AG09319 (cell line): ENCODE data around the gene PPFIA3.
A peak's percentile ranks its signal among the peaks of the same experiment; 100 is the strongest.

Experiments used
- DNase-seq: peaks from one replicate; pipeline ENCODE4 v3.0.0-alpha.2; 2010; ENCODE audit warnings: low read depth; ENCODE audit errors: extremely low read depth
- TF ChIP-seq, protein P1 (sequence below): IDR thresholded peaks from 2 replicates; pipeline ENCODE4 v1.5.1; 2011; ENCODE audit warnings: low read depth, mild to moderate bottlenecking, inconsistent platforms, low read length, moderate library complexity

PPFIA3 gene

DNA sequence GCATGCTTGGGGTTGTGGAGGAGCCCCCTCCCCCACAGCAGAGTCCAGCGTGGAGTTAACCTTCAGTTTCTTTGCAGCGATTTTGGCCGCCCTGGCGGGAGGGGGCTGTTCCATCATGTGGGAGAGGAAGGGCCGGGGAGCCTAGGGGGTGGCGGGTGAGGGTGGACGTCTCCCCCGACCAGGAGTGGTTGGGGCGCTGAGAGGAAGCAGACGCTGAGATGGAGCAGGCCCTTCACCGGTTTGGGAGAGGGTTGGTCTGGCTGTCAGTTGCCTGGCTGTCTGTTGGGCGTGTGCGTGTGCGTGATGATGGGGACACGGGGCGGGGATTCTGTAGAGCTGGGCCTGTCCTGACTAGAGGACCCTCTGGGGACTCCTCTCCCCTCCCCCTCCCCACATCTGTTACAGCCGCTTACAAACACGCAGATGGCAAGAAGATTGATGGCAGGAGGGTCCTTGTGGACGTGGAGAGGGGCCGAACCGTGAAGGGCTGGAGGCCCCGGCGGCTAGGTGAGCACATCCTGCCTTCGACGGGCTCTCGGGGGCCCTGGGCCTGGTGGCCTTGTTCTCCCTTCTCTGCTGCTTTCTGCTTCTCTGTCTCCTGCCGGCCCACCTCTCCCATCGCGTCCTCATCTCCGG, 15.0 kb upstream of the PPFIA3 start:
- TF ChIP-seq, protein P1, sequence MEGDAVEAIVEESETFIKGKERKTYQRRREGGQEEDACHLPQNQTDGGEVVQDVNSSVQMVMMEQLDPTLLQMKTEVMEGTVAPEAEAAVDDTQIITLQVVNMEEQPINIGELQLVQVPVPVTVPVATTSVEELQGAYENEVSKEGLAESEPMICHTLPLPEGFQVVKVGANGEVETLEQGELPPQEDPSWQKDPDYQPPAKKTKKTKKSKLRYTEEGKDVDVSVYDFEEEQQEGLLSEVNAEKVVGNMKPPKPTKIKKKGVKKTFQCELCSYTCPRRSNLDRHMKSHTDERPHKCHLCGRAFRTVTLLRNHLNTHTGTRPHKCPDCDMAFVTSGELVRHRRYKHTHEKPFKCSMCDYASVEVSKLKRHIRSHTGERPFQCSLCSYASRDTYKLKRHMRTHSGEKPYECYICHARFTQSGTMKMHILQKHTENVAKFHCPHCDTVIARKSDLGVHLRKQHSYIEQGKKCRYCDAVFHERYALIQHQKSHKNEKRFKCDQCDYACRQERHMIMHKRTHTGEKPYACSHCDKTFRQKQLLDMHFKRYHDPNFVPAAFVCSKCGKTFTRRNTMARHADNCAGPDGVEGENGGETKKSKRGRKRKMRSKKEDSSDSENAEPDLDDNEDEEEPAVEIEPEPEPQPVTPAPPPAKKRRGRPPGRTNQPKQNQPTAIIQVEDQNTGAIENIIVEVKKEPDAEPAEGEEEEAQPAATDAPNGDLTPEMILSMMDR = no peak

DNA sequence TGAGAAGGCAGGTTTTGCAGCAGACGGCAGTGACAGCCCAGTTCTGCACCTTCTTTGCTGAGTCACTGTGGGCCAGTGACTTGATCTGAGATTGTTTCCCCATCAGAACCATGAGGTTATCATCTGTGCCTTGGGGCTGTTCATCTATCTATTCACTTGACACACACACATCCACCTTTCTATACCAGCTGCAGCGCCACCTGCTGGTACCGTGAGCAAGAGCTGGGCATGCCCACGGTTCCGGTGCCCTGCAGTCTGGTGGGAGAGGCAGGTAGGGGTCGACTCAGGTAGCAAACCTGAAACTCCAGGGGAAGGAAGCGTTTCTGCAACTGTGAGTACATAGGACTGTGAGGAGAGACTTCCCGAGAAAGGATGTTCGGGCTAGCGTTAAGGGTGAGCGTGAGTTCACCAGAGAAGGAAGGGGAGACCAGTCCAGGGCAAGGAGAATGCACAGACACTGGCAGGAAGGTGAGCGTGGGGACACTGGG, 12.7 kb upstream of the PPFIA3 start:
- no peak for DNase-seq
- TF ChIP-seq, protein P1 = peak; percentile 83

More for the DNA sequence above, 15.0 kb upstream of the PPFIA3 start:
- no peak for DNase-seq

DNA sequence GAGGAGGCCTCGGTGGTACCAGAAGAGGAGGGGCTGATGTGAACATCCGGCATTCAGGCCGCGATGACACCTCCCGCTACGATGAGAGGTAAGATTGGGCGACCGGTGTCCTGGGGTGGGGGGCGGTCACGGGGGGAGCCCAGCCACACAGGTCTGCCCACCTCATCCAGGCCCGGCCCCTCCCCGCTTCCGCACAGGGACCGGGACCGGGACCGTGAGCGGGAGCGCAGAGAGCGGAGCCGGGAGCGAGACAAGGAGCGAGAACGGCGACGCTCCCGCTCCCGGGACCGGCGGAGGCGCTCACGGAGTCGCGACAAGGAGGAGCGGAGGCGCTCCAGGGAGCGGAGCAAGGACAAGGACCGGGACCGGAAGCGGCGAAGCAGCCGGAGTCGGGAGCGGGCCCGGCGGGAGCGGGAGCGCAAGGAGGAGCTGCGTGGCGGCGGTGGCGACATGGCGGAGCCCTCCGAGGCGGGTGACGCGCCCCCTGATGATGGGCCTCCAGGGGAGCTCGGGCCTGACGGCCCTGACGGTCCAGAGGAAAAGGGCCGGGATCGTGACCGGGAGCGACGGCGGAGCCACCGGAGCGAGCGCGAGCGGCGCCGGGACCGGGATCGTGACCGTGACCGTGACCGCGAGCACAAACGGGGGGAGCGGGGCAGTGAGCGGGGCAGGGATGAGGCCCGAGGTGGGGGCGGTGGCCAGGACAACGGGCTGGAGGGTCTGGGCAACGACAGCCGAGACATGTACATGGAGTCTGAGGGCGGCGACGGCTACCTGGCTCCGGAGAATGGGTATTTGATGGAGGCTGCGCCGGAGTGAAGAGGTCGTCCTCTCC, 11.5 kb upstream of the PPFIA3 start:
- no peak for DNase-seq
- TF ChIP-seq, protein P1 = no peak

DNA sequence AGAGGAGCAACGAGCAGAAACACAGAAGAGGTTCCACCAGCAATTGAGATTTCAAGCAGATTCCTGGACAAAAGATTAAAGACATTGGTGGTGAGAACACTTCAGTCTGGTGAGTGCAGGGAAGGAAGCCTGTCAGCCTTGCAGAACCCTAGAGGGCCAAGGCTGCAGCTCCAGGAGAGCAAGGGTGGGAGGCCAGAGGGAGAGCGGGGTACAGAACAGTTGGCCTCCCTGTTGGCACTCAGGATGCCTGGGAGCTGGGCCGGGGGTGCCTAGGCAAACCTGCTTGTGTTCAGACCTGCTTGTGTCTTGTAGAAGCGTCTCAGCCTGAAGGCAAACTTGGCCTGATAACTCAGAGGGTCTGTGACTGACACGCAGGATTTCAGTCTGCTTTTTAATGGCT, 10.3 kb upstream of the PPFIA3 start:
- no peak for DNase-seq

DNA sequence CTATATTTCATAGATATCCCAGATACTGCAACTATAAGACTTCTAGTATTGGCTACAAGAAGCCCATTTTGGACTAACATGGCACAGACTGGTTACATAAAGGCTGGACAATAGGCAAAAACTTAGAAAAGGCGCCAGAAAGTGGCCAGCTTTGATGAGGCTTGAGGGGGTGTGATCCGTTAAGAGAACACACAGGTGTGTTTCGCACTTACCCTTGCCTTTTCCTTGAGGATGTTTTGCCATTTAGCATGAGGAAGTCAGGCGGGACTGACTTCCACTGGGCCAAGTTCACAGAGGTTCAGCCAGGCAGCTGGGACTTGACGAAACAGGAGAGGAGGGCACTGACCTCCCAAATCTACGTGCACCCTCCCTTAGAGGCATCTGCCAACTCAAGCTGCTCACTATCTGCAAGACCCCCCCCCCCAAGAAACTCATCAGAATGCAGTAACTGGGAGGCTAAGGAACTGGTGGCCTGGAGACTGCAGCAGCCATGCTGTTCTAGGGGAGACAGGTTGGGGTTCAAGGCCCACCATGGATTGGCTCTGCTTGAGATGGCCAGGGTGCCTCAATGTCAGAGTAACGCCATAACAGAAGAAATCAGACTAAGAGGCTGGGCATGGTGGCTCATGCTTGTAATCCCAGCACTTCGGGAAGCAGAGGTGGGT, 9.6 kb upstream of the PPFIA3 start:
- TF ChIP-seq, protein P1 = no peak
- no peak for DNase-seq

More for the DNA sequence above, 10.3 kb upstream of the PPFIA3 start:
- TF ChIP-seq, protein P1 = no peak

DNA sequence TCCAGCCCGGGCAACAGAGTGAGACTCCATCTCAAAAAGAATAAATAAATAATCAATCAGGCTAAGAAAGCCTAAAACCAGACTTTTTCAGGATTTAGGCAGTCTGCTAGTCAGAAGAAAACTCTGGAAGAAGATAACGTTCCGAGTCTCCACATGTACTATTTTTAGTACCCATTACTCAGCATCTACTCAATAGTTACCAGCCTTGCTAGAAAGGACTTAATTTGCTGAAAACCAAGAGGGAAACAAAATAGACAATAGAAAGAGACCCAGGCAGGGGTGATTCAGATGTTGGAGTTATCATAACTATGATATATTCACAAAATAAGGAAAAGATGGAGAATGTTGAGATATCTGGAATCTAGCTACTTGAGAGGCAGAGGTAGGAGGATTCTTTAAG, 8.8 kb upstream of the PPFIA3 start:
- DNase-seq = no peak
- TF ChIP-seq, protein P1 = no peak
